T-helper 1 cell treated with Interleukin-12 subunit alpha and Interleukin-12 subunit beta and Interleukin-4 antibody, amounts not matched to agents 30 ng/mL and 1 ng/mL, for 36 hours (primary cell): Measurements from ENCODE around the gene CFAP43. TPM values are rescaled to one million over a fixed set of nuclear protein-coding genes. Genes with fewer than 3 reads are reported as not detected.

Experiments used
- intact Hi-C: fragments of 100-400 bp; cut with micrococcal nuclease; formaldehyde crosslinking; loops from one replicate; pipeline ENCODE4 v1.15.1; 2024
- total RNA-seq: library from RNA; stranded (reverse); gene quantifications from 2 replicates; pipeline ENCODE4 v1.2.3, GENCODE V29; 2022

The CFAP43 gene
- not detected in 2 replicates for total RNA-seq

GRCh38 chr10:104231784-104232612, at the start of gene CFAP43:
Gene CFAP43, minus strand, starts transcription at chr10:104232364. Its CDS starts 118 bp downstream, at chr10:104232246.
- intact Hi-C loops: loop anchor here (1.0 to 2.0 kb wide), 9 partner anchors 23 to 473 kb away; partner anchors contain the start of genes CFAP58, GSTO2, ITPRIP and STN1

- intact Hi-C loops: no loop called here
Measured at GRCh38 chr10:104281694-104282093, 49.5 kb upstream of the CFAP43 start.

- intact Hi-C loops: no loop called here
Measured at GRCh38 chr10:104279550-104280259, 47.5 kb upstream of the CFAP43 start.

GRCh38 chr10:104277785-104278184, 45.6 kb upstream of the CFAP43 start:
- intact Hi-C loops: no loop called here

- intact Hi-C loops: no loop called here
Measured at GRCh38 chr10:104276192-104276591, 44.0 kb upstream of the CFAP43 start.

GRCh38 chr10:104274762-104275721, 42.9 kb upstream of the CFAP43 start:
- intact Hi-C loops: loop anchor here (1.0 kb wide), 1 partner anchor 75 kb away; no protein-coding TSS in a partner anchor

GRCh38 chr10:104273899-104274575, 41.9 kb upstream of the CFAP43 start:
- intact Hi-C loops: loop anchor here (1.0 kb wide), 1 partner anchor 76 kb away; no protein-coding TSS in a partner anchor

GRCh38 chr10:104273286-104273685, 41.1 kb upstream of the CFAP43 start:
- intact Hi-C loops: no loop called here

GRCh38 chr10:104268713-104269645, 36.8 kb upstream of the CFAP43 start, which contains the start of gene GSTO2:
Gene GSTO2, plus strand, starts transcription at chr10:104269184. Its CDS starts 5,732 bp downstream, at chr10:104274916.
- intact Hi-C loops: loop anchor here (1.0 to 10.0 kb wide), 15 partner anchors 14 to 1764 kb away; partner anchors contain the start of genes ACTR1A, ATP5MK, CFAP43 and CFAP58

- intact Hi-C loops: loop anchor here (1.0 to 10.0 kb wide), 9 partner anchors 13 to 1764 kb away; partner anchors contain the start of genes ACTR1A, ATP5MK, PDCD11 and SLK
Measured at GRCh38 chr10:104268405-104268712, 36.2 kb upstream of the CFAP43 start.

- intact Hi-C loops: loop anchor here (1.0 to 10.0 kb wide), 9 partner anchors 13 to 1763 kb away; partner anchors contain the start of genes ACTR1A, ATP5MK, PDCD11 and SLK
Measured at GRCh38 chr10:104267721-104268404, 35.7 kb upstream of the CFAP43 start.

- intact Hi-C loops: loop anchor here (5.0 to 10.0 kb wide), 3 partner anchors 282 to 1760 kb away; partner anchors contain the start of genes ACTR1A, SLK and SUFU
Measured at GRCh38 chr10:104264783-104265182, 32.6 kb upstream of the CFAP43 start.

GRCh38 chr10:104262055-104262454, 29.9 kb upstream of the CFAP43 start:
- intact Hi-C loops: loop anchor here (10.0 kb wide), 1 partner anchor 1757 kb away; the partner anchor contains the start of genes ACTR1A and SUFU

- intact Hi-C loops: loop anchor here (10.0 kb wide), 1 partner anchor 1756 kb away; the partner anchor contains the start of genes ACTR1A and SUFU
Measured at GRCh38 chr10:104260775-104261115, 28.6 kb upstream of the CFAP43 start.

- intact Hi-C loops: loop anchor here (10.0 kb wide), 1 partner anchor 1755 kb away; the partner anchor contains the start of genes ACTR1A and SUFU
Measured at GRCh38 chr10:104259999-104260774, 28.0 kb upstream of the CFAP43 start.

GRCh38 chr10:104259456-104259855, 27.3 kb upstream of the CFAP43 start:
- intact Hi-C loops: no loop called here

GRCh38 chr10:104258209-104258608, 26.0 kb upstream of the CFAP43 start:
- intact Hi-C loops: no loop called here
